Lower lobe of right lung (tissue), 2 donors: Measurements from ENCODE around the gene TOMT. TPM values are rescaled to one million over a fixed set of nuclear protein-coding genes. Genes with fewer than 3 reads are reported as not detected.

Source experiments
- ATAC-seq, 2 donors: fragments of 200-7000 bp; cut with Tn5 transposase; one replicate each; pipeline ENCODE4 v1.9.1; 2020 to 2022; ENCODE audit warnings: mild to moderate bottlenecking in 2 of 2, moderate library complexity in 2 of 2
- DNase-seq: peaks from one replicate; pipeline ENCODE4 v3.0.0-alpha.2; 2020
- H3K27ac ChIP-seq: fragments of 200-600 bp; one replicate; pipeline ENCODE4 v1.8.0; 2022
- H3K27me3 ChIP-seq: fragments of 200-600 bp; one replicate; pipeline ENCODE4 v1.8.0; 2022; ENCODE audit warnings: low read depth
- H3K36me3 ChIP-seq: fragments of 200-600 bp; one replicate; pipeline ENCODE4 v1.8.0; 2022; ENCODE audit warnings: mild to moderate bottlenecking
- H3K4me1 ChIP-seq: fragments of 200-600 bp; one replicate; pipeline ENCODE4 v1.8.0; 2022
- H3K4me3 ChIP-seq: fragments of 200-600 bp; one replicate; pipeline ENCODE4 v1.8.0; 2022; ENCODE audit warnings: mild to moderate bottlenecking
- H3K9me3 ChIP-seq: fragments of 200-600 bp; one replicate; pipeline ENCODE4 v1.8.0; 2022
- CTCF ChIP-seq: fragments of 200-600 bp; IDR thresholded peaks from one replicate; pipeline ENCODE4 v1.8.0; 2022; ENCODE audit warnings: antibody characterized with exemption, mild to moderate bottlenecking
- intact Hi-C: fragments of 100-400 bp; cut with DNase I; formaldehyde crosslinking; loops from one replicate; pipeline ENCODE4 v1.11.0; 2022
- total RNA-seq: library from RNA; stranded (reverse); fragmentation: NEBNext Ultra II Directional; extraction: Animal tissue kit (Norgen Biotek cat#: 25700); gene quantifications from one replicate; pipeline ENCODE4 v1.2.1, GENCODE V29; 2021
- donor health status: DM: no; HTN: yes; CAD: no; lungs with severe emphysema.

TOMT gene
- total RNA-seq, 1 donor from 2014 or later, result not detected

GRCh38 chr11:72067676-72068075, 38.0 kb upstream of the TOMT start:
- Histone ChIP-seq H3K36me3 (peaks cover 11% of the 10 kb centered on the region), H3K4me1 (peaks cover 65% of the 10 kb centered on the region), H3K27me3 (no peaks in the 10 kb centered on the region), H3K9me3 (no peaks in the 10 kb centered on the region), H3K4me3 (no peak overlapping the region), H3K27ac (peak overlapping the region; percentile 82)
- no peak for ATAC-seq
- intact Hi-C loops, result no loop called here
- TF ChIP-seq CTCF, result no peak
- DNase-seq, result no peak

GRCh38 chr11:72069200-72069599, 36.5 kb upstream of the TOMT start:
- no peaks in the 10 kb centered on the region for H3K9me3 ChIP-seq
- DNase-seq, result no peak
- peak overlapping the region; percentile 82 for H3K27ac ChIP-seq
- H3K4me3 ChIP-seq, result peak overlapping the region; percentile 22
- TF ChIP-seq CTCF, result no peak
- peaks cover 71% of the 10 kb centered on the region for H3K4me1 ChIP-seq
- intact Hi-C loops, result no loop called here
- peaks cover 10% of the 10 kb centered on the region for H3K36me3 ChIP-seq
- peak; percentile 68 to 69 for ATAC-seq
- no peaks in the 10 kb centered on the region for H3K27me3 ChIP-seq

- Histone ChIP-seq H3K27ac (peak overlapping the region; percentile 82), H3K27me3 (no peaks in the 10 kb centered on the region), H3K9me3 (no peaks in the 10 kb centered on the region), H3K36me3 (peaks cover 7% of the 10 kb centered on the region), H3K4me1 (peaks cover 71% of the 10 kb centered on the region), H3K4me3 (peak overlapping the region; percentile 22)
- intact Hi-C loops, result no loop called here
- ATAC-seq, result peak; percentile 97 to 99
- no peak for TF ChIP-seq CTCF
- DNase-seq, result peak; percentile 89
Observed at GRCh38 chr11:72069787-72070251, 35.9 kb upstream of the TOMT start.

- Histone ChIP-seq H3K27me3 (no peaks in the 10 kb centered on the region), H3K4me1 (peaks cover 74% of the 10 kb centered on the region), H3K27ac (peak overlapping the region; percentile 82), H3K9me3 (no peaks in the 10 kb centered on the region), H3K36me3 (peaks cover 7% of the 10 kb centered on the region), H3K4me3 (no peak overlapping the region)
- intact Hi-C loops, result no loop called here
- no peak for ATAC-seq
- no peak for TF ChIP-seq CTCF
- no peak for DNase-seq
Observed at GRCh38 chr11:72070491-72070890, 35.2 kb upstream of the TOMT start.

GRCh38 chr11:72072348-72072747, 33.4 kb upstream of the TOMT start:
- no peak overlapping the region for H3K4me3 ChIP-seq
- H3K27me3 ChIP-seq, result no peaks in the 10 kb centered on the region
- DNase-seq (no peak), ATAC-seq (peak; percentile 10 to 23)
- intact Hi-C loops, result no loop called here
- no peak for TF ChIP-seq CTCF
- H3K27ac ChIP-seq, result peak overlapping the region; percentile 32
- peaks cover 13% of the 10 kb centered on the region for H3K36me3 ChIP-seq
- peaks cover 60% of the 10 kb centered on the region for H3K4me1 ChIP-seq
- no peaks in the 10 kb centered on the region for H3K9me3 ChIP-seq
